DOHH2 (cell line): ENCODE data around the gene EEF2.
A peak's percentile ranks its signal among the peaks of the same experiment; 100 is the strongest.

ENCODE experiments used
- H3F3A ChIP-seq: fragments of 200-600 bp; sonication (generic), shearing (Covaris generic); 2 replicates; pipeline ENCODE4 v1.6.0; 2016; ENCODE audit warnings: antibody characterized with exemption, mild to moderate bottlenecking; ENCODE audit not compliant: control insufficient read depth, insufficient read depth
- H3K27ac ChIP-seq: fragments of 200-600 bp; sonication (generic); 2 replicates; pipeline ENCODE4 v1.5.1; 2014; ENCODE audit warnings: low read depth, mild to moderate bottlenecking, low read length, moderate library complexity
- H3K27me3 ChIP-seq: fragments of 200-600 bp; sonication (generic); 2 replicates; pipeline ENCODE4 v1.6.1; 2014; ENCODE audit warnings: mild to moderate bottlenecking, low read length, mixed read lengths; ENCODE audit not compliant: control insufficient read depth
- H3K36me3 ChIP-seq: fragments of 200-600 bp; sonication (generic); 2 replicates; pipeline ENCODE4 v1.6.1; 2014; ENCODE audit warnings: mild to moderate bottlenecking, low read length, moderate library complexity, mixed read lengths; ENCODE audit not compliant: control insufficient read depth
- H3K4me1 ChIP-seq: fragments of 200-600 bp; sonication (generic); 2 replicates; pipeline ENCODE4 v1.6.1; 2014; ENCODE audit warnings: mild to moderate bottlenecking, low read length, mixed read lengths; ENCODE audit not compliant: control insufficient read depth
- H3K4me2 ChIP-seq: fragments of 200-600 bp; sonication (generic); 2 replicates; pipeline ENCODE4 v1.6.0; 2014; ENCODE audit warnings: mild to moderate bottlenecking, low read length, moderate library complexity
- H3K4me3 ChIP-seq: fragments of 200-600 bp; sonication (generic); 2 replicates; pipeline ENCODE4 v1.5.1; 2014; ENCODE audit warnings: mild to moderate bottlenecking, low read length, mixed read lengths
- H3K79me2 ChIP-seq: fragments of 200-600 bp; sonication (generic); 2 replicates; pipeline ENCODE4 v1.6.1; 2014; ENCODE audit warnings: mild to moderate bottlenecking, low read length, mixed read lengths; ENCODE audit not compliant: control insufficient read depth
- H3K9me2 ChIP-seq: fragments of 200-600 bp; sonication (generic); replicated peaks from 2 replicates; pipeline ENCODE4 v1.6.1; 2014; ENCODE audit warnings: mild to moderate bottlenecking, low read length, mixed read lengths; ENCODE audit not compliant: control insufficient read depth
- H3K9me3 ChIP-seq: fragments of 200-600 bp; sonication (generic); 2 replicates; pipeline ENCODE4 v1.6.1; 2014; ENCODE audit warnings: antibody characterized with exemption, low read length, mixed read lengths; ENCODE audit not compliant: control insufficient read depth, insufficient read depth
- H4K20me1 ChIP-seq: fragments of 200-600 bp; sonication (generic); 2 replicates; pipeline ENCODE4 v1.6.0; 2014; ENCODE audit warnings: low read depth, mild to moderate bottlenecking, antibody characterized with exemption, low read length, moderate library complexity; ENCODE audit not compliant: control insufficient read depth, insufficient read depth
- EZH2phosphoT487 ChIP-seq: fragments of 200-600 bp; sonication (generic); IDR thresholded peaks from 2 replicates; pipeline ENCODE4 v1.6.1; 2017; ENCODE audit warnings: borderline replicate concordance, mild to moderate bottlenecking, antibody characterized with exemption, low read length, moderate library complexity, mixed read lengths
- TF ChIP-seq, protein P1 (sequence below): fragments of 200-600 bp; sonication (generic); IDR thresholded peaks from one replicate; pipeline ENCODE4 v1.5.1; 2014; ENCODE audit warnings: antibody characterized with exemption, mild to moderate bottlenecking, low read depth, low read length; ENCODE audit not compliant: poor library complexity, severe bottlenecking

The EEF2 gene

DNA sequence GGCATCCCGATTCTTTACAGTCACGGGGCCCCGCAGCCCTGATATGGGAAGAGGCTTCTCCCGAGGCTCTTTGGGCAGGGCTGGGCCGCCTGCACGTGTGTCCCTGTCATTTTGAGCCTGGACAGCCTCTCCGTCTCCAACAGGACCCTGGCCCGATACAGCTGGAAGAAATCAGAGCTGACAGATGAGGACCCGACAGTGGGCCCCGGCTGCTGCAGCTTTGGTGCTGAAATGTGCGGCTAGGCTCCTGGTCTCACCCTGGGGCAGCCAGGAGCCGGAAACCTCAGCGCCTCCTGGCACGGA lies 25.5 kb upstream of the EEF2 start:
- TF ChIP-seq EZH2phosphoT487: no peak
- TF ChIP-seq, protein P1, sequence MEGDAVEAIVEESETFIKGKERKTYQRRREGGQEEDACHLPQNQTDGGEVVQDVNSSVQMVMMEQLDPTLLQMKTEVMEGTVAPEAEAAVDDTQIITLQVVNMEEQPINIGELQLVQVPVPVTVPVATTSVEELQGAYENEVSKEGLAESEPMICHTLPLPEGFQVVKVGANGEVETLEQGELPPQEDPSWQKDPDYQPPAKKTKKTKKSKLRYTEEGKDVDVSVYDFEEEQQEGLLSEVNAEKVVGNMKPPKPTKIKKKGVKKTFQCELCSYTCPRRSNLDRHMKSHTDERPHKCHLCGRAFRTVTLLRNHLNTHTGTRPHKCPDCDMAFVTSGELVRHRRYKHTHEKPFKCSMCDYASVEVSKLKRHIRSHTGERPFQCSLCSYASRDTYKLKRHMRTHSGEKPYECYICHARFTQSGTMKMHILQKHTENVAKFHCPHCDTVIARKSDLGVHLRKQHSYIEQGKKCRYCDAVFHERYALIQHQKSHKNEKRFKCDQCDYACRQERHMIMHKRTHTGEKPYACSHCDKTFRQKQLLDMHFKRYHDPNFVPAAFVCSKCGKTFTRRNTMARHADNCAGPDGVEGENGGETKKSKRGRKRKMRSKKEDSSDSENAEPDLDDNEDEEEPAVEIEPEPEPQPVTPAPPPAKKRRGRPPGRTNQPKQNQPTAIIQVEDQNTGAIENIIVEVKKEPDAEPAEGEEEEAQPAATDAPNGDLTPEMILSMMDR: no peak
- Histone ChIP-seq H3K27ac (no peak overlapping the region), H3K4me2 (no peak overlapping the region), H3K4me1 (peaks cover 15% of the 10 kb centered on the region), H4K20me1 (peaks cover 5% of the 10 kb centered on the region; the same call in 1 of the 2 replicates), H3K4me3 (no peak overlapping the region), H3K9me3 (no peaks in the 10 kb centered on the region), H3K36me3 (peaks cover 26% of the 10 kb centered on the region), H3F3A (peaks cover 3% of the 10 kb centered on the region), H3K27me3 (no peaks in the 10 kb centered on the region), H3K9me2 (no peaks in the 10 kb centered on the region), H3K79me2 (peaks cover 66% of the 10 kb centered on the region)

DNA sequence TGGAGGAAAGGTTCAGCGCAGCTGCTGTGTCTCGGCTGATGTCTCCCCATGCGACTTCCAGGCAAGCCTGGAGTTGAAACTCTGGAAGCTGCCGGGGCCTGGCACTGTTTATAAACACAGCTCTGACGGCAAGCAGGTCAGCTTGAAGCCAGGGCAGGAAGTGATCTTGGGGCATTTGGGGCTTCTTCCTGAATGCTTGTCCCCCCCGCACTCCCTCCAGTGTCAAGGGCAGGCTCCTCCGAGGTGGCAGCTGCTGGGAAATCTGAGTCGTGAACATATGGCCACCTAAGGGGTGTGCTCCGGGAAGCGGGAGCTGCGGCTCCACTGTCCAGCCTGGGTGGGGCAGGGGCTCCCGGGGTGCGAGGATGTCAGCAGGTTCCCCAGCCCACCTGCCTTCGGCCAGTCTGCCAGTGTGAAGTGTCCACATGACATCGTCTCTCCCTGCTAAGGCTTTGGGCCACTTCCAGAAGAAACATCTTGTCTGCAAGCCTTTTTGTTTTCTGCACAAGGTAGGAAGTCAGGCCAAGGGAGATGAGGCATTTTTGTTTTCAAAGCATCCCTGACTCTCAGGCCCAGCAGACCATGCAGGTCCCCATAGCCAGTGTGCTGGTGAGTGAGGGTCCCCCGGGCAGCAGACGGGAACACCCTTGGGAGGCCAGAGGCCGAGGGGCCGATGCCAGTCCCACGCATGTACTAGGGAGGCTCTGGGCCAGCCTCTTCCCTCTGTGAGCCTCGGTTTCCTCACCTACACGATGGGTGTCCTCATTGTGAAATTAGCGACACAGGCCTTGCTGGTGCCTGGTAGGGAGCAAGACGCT lies 24.9 kb upstream of the EEF2 start:
- H4K20me1 ChIP-seq: peaks cover 5% of the 10 kb centered on the region; the same call in 1 of the 2 replicates
- no peaks in the 10 kb centered on the region for H3K9me3 ChIP-seq
- no peaks in the 10 kb centered on the region for H3K9me2 ChIP-seq
- no peak overlapping the region for H3K4me2 ChIP-seq
- H3K4me1 ChIP-seq: peaks cover 15% of the 10 kb centered on the region
- H3K4me3 ChIP-seq: no peak overlapping the region
- peaks cover 3% of the 10 kb centered on the region for H3F3A ChIP-seq
- H3K27me3 ChIP-seq: no peaks in the 10 kb centered on the region
- peaks cover 26% of the 10 kb centered on the region for H3K36me3 ChIP-seq
- H3K27ac ChIP-seq: no peak overlapping the region
- peaks cover 62% of the 10 kb centered on the region for H3K79me2 ChIP-seq
- TF ChIP-seq, protein P1: no peak

DNA sequence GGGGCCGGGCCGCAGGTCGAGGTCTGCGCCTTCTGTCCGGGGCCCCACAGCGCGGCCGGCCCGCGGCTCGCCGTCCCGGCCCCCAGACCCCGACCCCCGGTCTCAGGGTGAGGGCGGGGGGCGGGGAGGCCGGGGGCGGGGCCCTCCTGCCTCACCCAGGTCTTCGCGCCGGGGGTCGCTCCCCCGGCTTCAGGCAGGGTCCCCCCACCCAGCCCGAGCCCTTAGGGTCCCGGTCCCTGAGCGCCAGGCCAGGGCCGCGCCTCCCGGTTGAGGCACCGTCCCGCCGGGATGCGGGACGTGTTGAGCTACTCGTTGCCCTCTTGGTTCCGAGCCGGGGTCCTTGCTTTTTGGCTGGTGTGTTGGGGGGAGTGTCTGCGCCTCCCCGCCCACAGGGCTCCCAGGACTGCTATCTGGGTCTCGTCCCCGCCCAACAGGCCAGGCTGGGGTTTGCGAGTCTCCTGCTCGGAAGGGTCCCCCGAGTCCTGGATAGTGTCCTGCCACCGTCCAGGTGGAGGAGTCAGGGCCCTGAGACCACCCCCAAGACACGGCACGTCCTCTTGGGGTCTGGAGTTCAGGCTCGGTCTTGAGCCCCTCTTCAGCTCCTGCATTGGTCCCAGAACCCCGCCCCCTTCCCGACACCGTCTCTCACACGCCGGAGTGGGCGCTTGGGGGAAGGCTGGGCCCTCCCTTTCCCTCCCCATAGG lies 22.7 kb upstream of the EEF2 start:
- Histone ChIP-seq H3K4me3 (peak overlapping the region; percentile 98), H3K27ac (0 out of 2 replicates have a peak overlapping the region, but pooled peaks have one; percentile 15), H3F3A (peaks cover 3% of the 10 kb centered on the region), H3K4me2 (peak overlapping the region; percentile 98), H3K36me3 (peaks cover 4% of the 10 kb centered on the region), H3K27me3 (no peaks in the 10 kb centered on the region), H3K79me2 (peaks cover 53% of the 10 kb centered on the region), H4K20me1 (peaks cover 5% of the 10 kb centered on the region; the same call in 1 of the 2 replicates), H3K9me2 (no peaks in the 10 kb centered on the region), H3K9me3 (no peaks in the 10 kb centered on the region), H3K4me1 (peaks cover 15% of the 10 kb centered on the region)
- TF ChIP-seq, protein P1: no peak
- no peak for TF ChIP-seq EZH2phosphoT487
